MCF 10A (cell line): ENCODE results near the gene SLC1A5. TPM values are rescaled to one million over a fixed set of nuclear protein-coding genes. Genes with fewer than 3 reads are reported as not detected.
A peak's percentile ranks its signal among the peaks of the same experiment; 100 is the strongest.

Source experiments
- BruUV-seq: library from RNA; stranded (reverse); fragments of 400-500 nt; replicated peaks from 2 replicates; lab custom pipeline; 2021; lab: Mats Ljungman, UMichigan
- CTCF ChIA-PET: fragments of 300-600 bp; sonication (Branson Sonifier 250); formaldehyde crosslinking; extraction: SDS; loops from one replicate; lab custom pipeline; 2021; ENCODE audit warnings: antibody characterized with exemption, inconsistent platforms; lab: Yijun Ruan, JAX
- POLR2A ChIA-PET: fragments of 300-600, 350-650 bp; sonication (Branson Sonifier 250); formaldehyde crosslinking; extraction: SDS; loops from one replicate; lab custom pipeline; 2020; ENCODE audit warnings: antibody characterized with exemption, inconsistent platforms; lab: Yijun Ruan, JAX
- DNase-seq: peaks from one replicate; pipeline ENCODE4 v3.0.0-alpha.2; 2018; ENCODE audit not compliant: unreplicated experiment
- H3K27ac Mint-ChIP-seq: one replicate; pipeline ENCODE4 v1.8.0; 2022; ENCODE audit warnings: mild to moderate bottlenecking, low read depth, mixed read lengths; ENCODE audit not compliant: unreplicated experiment
- H3K27me3 Mint-ChIP-seq: one replicate; pipeline ENCODE4 v1.8.0; 2022; ENCODE audit warnings: mixed read lengths; ENCODE audit not compliant: insufficient read depth, unreplicated experiment
- H3K36me3 Mint-ChIP-seq: one replicate; pipeline ENCODE4 v1.8.0; 2022; ENCODE audit warnings: mild to moderate bottlenecking, moderate library complexity, mixed read lengths; ENCODE audit not compliant: insufficient read depth, unreplicated experiment
- H3K4me1 Mint-ChIP-seq: one replicate; pipeline ENCODE4 v1.8.0; 2022; ENCODE audit warnings: mixed read lengths; ENCODE audit not compliant: insufficient read depth, unreplicated experiment
- H3K4me3 Mint-ChIP-seq: one replicate; pipeline ENCODE4 v1.8.0; 2022; ENCODE audit warnings: mild to moderate bottlenecking, moderate library complexity, mixed read lengths; ENCODE audit not compliant: unreplicated experiment
- H3K9me3 Mint-ChIP-seq: one replicate; pipeline ENCODE4 v1.8.0; 2022; ENCODE audit warnings: mixed read lengths; ENCODE audit not compliant: unreplicated experiment
- CTCF ChIP-seq: fragments of 200-600 bp; IDR thresholded peaks from one replicate; pipeline ENCODE4 v1.8.0; 2022; ENCODE audit warnings: antibody characterized with exemption, mild to moderate bottlenecking; ENCODE audit not compliant: unreplicated experiment
- intact Hi-C: fragments of 100-400 bp; cut with micrococcal nuclease; formaldehyde crosslinking; loops from 2 replicates; pipeline ENCODE4 v1.14.1; 2022
- total RNA-seq: library from RNA; stranded (reverse); gene quantifications from 2 replicates; pipeline ENCODE4 v1.2.3, GENCODE V29; 2022

SLC1A5 gene
- total RNA-seq, 1 experiment from 2014 or later: 417 TPM

GRCh38 chr19:46785054-46785979 lies 3.1 kb downstream of the SLC1A5 start:
- Mint-ChIP-seq H3K36me3 (peaks cover 61% of the 10 kb centered on the region), H3K4me3 (peak overlapping the region; percentile 93), H3K9me3 (no peaks in the 10 kb centered on the region), H3K4me1 (peaks cover 39% of the 10 kb centered on the region), H3K27ac (peak overlapping the region; percentile 94), H3K27me3 (no peaks in the 10 kb centered on the region)
- TSS peak; percentile 77 for BruUV-seq
- intact Hi-C loops: loop anchor here (2.0 kb wide), 1 partner anchor 55 kb away; no protein-coding TSS in a partner anchor
- peak; percentile 29 for DNase-seq
- ChIA-PET POLR2A (interaction anchor here (0.6 to 6.9 kb wide), 33 partner anchors 8 to 1247 kb away, joined by 3 to 147 read pairs (median 5); partner anchors contain the start of genes AP2S1, ARHGAP35, CCDC9 and ZC3H4), CTCF (interaction anchor here (0.7 to 4.1 kb wide), 9 partner anchors 10 to 141 kb away, joined by 3 to 26 read pairs (median 4); no protein-coding TSS in a partner anchor)
- TF ChIP-seq CTCF: no peak

DNA sequence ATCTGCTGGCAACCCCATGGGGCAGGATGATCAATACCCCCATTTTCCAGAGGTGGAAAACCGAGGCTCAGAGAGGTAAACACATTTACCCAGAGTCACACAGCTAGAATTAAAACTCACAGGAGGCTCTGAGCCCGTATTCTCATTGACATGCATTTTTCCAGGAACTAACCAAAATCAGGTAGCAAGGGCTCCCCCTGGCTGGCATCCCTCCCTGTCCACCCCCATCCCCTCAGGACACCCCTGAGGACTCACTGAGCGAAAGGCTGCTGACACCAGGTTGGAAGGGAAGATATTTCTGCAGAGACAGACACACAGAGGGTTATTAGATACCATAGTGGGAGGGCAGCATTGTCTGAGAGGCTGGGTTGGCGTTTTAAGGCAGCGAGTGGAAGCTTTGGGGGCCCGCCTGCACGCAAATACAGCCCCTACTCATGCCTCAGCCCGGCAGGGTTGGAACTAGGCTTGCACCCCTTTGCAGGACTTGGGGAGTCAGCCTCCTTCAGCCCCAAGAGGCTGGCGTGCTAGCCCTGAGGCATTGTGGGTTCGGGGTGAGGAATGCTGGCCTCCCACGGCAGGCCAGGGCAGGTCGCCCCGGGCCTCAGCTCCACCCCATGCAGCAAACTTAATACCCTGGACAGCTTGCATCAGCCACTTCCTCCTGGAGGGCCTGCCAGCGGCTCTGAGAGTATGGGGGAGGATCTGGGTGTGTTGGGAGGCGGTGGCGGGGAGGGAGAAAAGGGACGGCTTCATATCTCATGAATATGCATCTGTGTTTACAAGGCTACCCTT lies 3.9 kb downstream of the SLC1A5 start:
- H3K4me1 Mint-ChIP-seq: peaks cover 39% of the 10 kb centered on the region
- H3K27ac Mint-ChIP-seq: peak overlapping the region; percentile 94
- no peaks in the 10 kb centered on the region for H3K27me3 Mint-ChIP-seq
- ChIA-PET POLR2A (interaction anchor here (0.5 to 6.9 kb wide), 30 partner anchors 8 to 1246 kb away, joined by 3 to 147 read pairs (median 5); partner anchors contain the start of genes AP2S1, CCDC9 and ZC3H4), CTCF (interaction anchor here (0.5 to 4.1 kb wide), 12 partner anchors 9 to 142 kb away, joined by 3 to 26 read pairs (median 4); no protein-coding TSS in a partner anchor)
- no peaks in the 10 kb centered on the region for H3K9me3 Mint-ChIP-seq
- TF ChIP-seq CTCF: peak; percentile 29
- no TSS peak for BruUV-seq
- peaks cover 69% of the 10 kb centered on the region for H3K36me3 Mint-ChIP-seq
- H3K4me3 Mint-ChIP-seq: peak overlapping the region; percentile 93
- intact Hi-C loops: loop anchor here (1.0 to 5.0 kb wide), 3 partner anchors 27 to 56 kb away; partner anchors contain the start of genes FKRP and STRN4
- peak; percentile 98 for DNase-seq

GRCh38 chr19:46783670-46784069 lies 4.7 kb downstream of the SLC1A5 start:
- peak overlapping the region; percentile 93 for H3K4me3 Mint-ChIP-seq
- BruUV-seq: no TSS peak

More at GRCh38 chr19:46783670-46784069, 4.7 kb downstream of the SLC1A5 start:
- intact Hi-C loops: loop anchor here (1.0 to 5.0 kb wide), 3 partner anchors 26 to 57 kb away; partner anchors contain the start of genes FKRP and STRN4
- Mint-ChIP-seq H3K36me3 (peaks cover 77% of the 10 kb centered on the region), H3K4me1 (peaks cover 39% of the 10 kb centered on the region), H3K9me3 (no peaks in the 10 kb centered on the region), H3K27me3 (no peaks in the 10 kb centered on the region), H3K27ac (peak overlapping the region; percentile 94)
- peak; percentile 47 for DNase-seq
- ChIA-PET POLR2A (interaction anchor here (0.6 to 6.9 kb wide), 9 partner anchors 9 to 442 kb away, joined by 3 to 147 read pairs (median 4); partner anchors contain the start of gene ZC3H4), CTCF (interaction anchor here (0.5 to 4.1 kb wide), 7 partner anchors 14 to 111 kb away, joined by 4 to 26 read pairs (median 4); no protein-coding TSS in a partner anchor)
- TF ChIP-seq CTCF: no peak
